IPS DF 6.9 (cell line): ENCODE measurements around the gene AAR2.

Experiments used
- DNase-seq: peaks from one replicate; pipeline ENCODE4 v3.0.0-alpha.2; 2013; ENCODE audit warnings: low read depth, low spot score
- H3K27ac ChIP-seq: one replicate; pipeline ENCODE4 v1.5.1; 2013; ENCODE audit warnings: low read length, control low read depth
- H3K27me3 ChIP-seq: 2 replicates; pipeline ENCODE4 v1.6.1; 2013; ENCODE audit warnings: mild to moderate bottlenecking, low read length; ENCODE audit not compliant: control insufficient read depth, insufficient read depth
- H3K36me3 ChIP-seq: 2 replicates; pipeline ENCODE4 v1.6.1; 2013; ENCODE audit warnings: low read length; ENCODE audit not compliant: control insufficient read depth, insufficient read depth
- H3K4me1 ChIP-seq: 2 replicates; pipeline ENCODE4 v1.6.1; 2013; ENCODE audit warnings: low read length; ENCODE audit not compliant: control insufficient read depth, insufficient read depth
- H3K4me3 ChIP-seq: 2 replicates; pipeline ENCODE4 v1.5.1; 2013; ENCODE audit warnings: mild to moderate bottlenecking, low read length
- H3K9me3 ChIP-seq: 2 replicates; pipeline ENCODE4 v1.6.1; 2013; ENCODE audit warnings: low read length, inconsistent platforms; ENCODE audit not compliant: control insufficient read depth, insufficient read depth
- WGBS: extraction: QIAGEN DNeasy Blood & Tissue Kit; methylation state at CpG from one replicate; pipeline ENCODE4 v1.1.7; 2013; ENCODE audit warnings: mixed read lengths, missing lambda C conversion rate; ENCODE audit not compliant: insufficient read length, insufficient coverage; 5-methylcytosine and 5-hydroxymethylcytosine counted together

The AAR2 gene

DNA sequence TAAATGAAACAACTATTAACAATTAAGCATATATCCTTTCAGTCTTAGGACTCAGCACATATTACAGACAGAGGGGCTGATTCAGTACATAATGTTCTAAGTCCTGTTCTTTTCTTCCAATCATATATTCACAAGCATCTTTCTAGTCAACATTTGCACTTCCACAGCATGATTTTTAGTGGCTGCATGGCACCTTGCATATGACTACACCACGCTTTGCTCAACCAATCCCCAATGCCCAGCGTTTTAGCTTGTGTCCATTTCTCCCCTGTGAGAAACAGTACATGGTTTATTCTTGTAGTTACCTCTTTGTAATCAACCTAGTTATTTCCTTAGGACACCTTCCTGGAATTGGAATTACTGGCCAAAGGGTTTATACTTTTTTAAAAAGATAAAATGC lies 33.2 kb downstream of the AAR2 start:
- H3K9me3 ChIP-seq, result no peaks in the 10 kb centered on the region
- peaks cover 7% of the 10 kb centered on the region for H3K4me1 ChIP-seq
- WGBS, result no CpG with 5 or more reads among the region's 2 CpGs
- DNase-seq, result no peak
- no peak overlapping the region for H3K27ac ChIP-seq
- no peaks in the 10 kb centered on the region for H3K27me3 ChIP-seq
- no peak overlapping the region for H3K4me3 ChIP-seq
- H3K36me3 ChIP-seq, result no peaks in the 10 kb centered on the region

DNA sequence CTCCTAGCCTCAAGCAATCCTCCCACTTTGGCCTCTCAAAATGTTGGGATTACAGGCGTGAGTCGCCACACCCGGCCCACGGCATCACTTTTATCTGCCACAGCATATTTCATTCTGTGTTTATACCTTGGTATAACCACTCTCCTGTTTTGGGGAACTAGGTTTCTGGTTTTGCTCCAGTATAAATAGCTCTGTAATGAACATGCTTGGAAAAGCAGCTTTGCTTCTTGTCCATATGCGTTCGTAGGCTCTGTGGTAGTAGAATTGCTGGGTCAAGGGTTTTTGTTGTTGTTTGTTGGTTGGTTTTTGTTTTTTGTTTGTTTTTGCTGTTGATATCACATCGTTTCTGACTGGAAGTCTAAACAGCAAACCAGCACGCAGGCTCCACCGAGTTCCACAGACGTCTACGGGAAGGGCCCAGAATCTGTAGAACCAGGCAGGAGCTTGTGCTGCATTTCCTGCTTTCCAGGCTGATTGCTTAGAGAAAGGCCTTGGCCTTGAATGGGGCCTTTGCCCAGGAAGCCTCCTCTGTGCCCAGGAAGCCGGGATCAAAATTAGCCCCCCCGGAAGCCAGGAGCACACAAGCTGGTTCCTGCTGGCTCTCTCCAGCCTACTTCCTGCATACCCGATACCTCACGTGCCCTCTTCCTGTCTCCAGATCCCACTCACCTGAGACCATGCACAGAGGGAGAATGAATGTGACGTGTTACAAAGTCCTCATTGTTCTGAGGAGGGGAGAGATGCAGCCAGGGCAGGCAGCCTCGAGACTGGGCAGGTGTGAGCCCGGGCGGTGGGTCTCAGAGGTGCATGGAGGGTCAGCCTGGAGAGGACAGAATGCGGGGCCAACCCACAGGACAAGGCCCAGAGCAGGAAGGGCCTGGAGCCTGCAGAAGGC lies 34.7 kb downstream of the AAR2 start:
- no peaks in the 10 kb centered on the region for H3K27me3 ChIP-seq
- no peaks in the 10 kb centered on the region for H3K36me3 ChIP-seq
- H3K9me3 ChIP-seq, result no peaks in the 10 kb centered on the region
- WGBS, result no CpG with 5 or more reads among the region's 20 CpGs
- H3K27ac ChIP-seq, result no peak overlapping the region
- H3K4me1 ChIP-seq, result peaks cover 8% of the 10 kb centered on the region
- no peak for DNase-seq
- no peak overlapping the region for H3K4me3 ChIP-seq

DNA sequence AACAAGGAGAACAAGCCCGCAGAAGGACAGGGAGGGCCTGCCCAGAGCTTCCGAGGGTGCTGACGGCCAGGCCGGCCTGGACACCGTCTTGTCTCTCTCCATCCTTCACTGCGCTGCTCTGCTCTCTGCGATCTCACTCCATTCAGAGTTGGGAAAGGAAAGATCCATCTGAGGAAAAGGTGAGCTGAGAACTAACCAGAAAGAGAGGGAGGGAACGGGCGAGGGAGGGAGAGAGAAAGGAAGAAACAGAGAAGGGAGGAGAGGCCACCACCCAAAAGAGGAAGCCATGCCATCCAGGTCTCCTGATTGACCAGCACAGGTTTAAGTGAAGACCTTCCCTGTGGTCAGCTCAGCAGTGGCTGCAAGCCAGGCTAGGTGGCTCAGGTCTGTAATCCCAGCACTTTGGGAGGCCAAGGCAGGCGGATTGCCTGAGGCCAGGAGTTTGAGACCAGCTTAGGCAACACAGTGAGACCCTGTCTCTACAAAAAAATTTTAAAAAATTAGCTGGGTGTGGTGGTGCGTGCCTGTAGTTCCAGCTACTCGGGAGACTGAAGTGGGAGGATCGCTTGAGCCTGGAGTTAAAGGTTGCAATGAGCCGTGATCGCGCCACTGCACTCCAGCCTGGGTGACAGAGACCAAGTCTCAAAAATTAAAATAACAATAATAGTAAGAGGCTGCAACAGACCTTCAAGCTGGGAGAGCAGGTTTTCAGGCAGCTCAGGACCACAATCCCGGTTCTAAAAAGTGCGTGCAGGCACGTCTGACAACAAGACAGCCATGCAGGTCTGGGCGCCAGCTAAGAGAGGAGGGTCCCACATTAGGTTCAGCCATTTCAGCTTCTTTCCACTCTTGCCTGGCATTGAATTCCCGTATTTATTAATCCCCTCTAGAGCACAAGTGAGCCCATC lies 35.6 kb downstream of the AAR2 start:
- no peaks in the 10 kb centered on the region for H3K9me3 ChIP-seq
- no CpG with 5 or more reads among the region's 21 CpGs for WGBS
- no peaks in the 10 kb centered on the region for H3K27me3 ChIP-seq
- no peak overlapping the region for H3K4me3 ChIP-seq
- no peak for DNase-seq
- H3K4me1 ChIP-seq, result peaks cover 8% of the 10 kb centered on the region
- H3K36me3 ChIP-seq, result no peaks in the 10 kb centered on the region
- H3K27ac ChIP-seq, result no peak overlapping the region

DNA sequence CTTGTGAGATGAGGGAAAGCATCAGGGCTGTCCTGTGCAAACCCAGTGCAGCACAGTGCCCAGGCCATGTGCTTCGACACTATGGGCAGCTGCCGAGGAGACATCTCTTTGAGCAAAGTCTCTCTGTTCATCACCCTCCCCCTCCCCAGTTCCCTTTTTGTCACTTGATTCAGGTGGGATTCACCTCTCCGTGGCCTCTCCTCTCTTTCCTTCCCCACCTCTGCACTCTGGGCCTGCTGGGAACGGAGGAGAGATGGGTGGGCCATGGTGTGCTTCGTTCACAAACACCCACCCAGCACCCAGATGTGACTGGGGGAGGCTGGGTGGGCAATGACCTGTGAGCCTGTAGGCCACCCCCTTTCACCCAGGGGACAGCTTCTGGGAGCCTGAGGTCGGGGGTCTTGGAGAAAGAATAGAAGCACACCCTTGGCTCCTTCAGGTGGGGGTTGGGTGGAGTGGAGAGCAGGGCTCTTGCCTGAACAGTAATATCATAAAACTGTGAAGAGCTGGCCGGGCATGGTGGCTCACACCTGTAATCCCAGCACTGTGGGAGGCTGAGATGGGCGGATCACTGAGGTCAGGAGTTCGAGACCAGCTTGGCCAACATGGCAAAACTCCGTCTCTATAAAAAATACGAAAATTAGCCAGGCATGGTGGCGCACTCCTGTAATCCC lies 36.4 kb downstream of the AAR2 start:
- DNase-seq, result no peak
- no CpG with 5 or more reads among the region's 12 CpGs for WGBS
- H3K4me1 ChIP-seq, result peaks cover 8% of the 10 kb centered on the region

DNA sequence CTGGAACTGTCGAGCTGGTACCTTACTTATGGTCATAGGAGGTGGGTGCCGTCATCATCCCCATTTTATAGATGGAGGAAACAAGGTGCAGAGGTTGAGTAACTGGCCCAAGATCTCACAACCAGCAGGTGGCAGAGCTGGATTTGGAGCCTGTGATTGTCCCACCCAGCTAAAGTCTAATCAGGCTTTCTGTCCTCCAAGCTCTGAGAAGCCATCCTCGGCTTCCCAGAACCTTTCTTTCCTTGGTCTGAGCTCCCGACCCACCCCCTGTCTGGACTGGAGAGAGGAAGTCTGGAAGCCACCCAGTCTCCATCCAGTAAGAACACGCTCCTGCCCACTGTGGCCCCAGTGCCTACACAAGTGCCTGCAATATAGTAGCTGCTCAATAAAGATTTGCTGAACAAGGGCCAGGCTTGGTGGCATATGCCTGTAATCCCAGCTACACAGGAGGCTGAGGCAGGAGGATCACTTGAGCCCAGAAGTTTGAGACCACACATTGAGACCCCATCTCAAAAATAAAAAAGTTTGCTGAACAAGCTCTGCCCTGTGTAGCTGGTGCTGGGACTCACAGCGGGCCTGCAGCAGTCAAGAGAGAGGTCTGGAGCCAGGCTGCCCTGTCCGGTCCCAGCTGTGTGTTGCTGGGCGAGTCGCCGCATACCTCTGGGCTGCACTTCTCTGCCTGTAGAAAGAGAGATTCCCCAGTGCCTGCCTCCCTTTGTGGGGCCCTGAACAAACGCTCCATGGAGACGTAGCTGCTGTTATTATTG lies 37.3 kb downstream of the AAR2 start:
- no peak for DNase-seq
- WGBS, result no CpG with 5 or more reads among the region's 12 CpGs
- no peak overlapping the region for H3K4me3 ChIP-seq
- H3K4me1 ChIP-seq, result peaks cover 7% of the 10 kb centered on the region
- no peak overlapping the region for H3K27ac ChIP-seq
- H3K9me3 ChIP-seq, result no peaks in the 10 kb centered on the region
- no peaks in the 10 kb centered on the region for H3K27me3 ChIP-seq
- no peaks in the 10 kb centered on the region for H3K36me3 ChIP-seq

More for the DNA sequence above, 36.4 kb downstream of the AAR2 start:
- Histone ChIP-seq H3K27me3 (no peaks in the 10 kb centered on the region), H3K9me3 (no peaks in the 10 kb centered on the region), H3K27ac (no peak overlapping the region), H3K4me3 (no peak overlapping the region), H3K36me3 (no peaks in the 10 kb centered on the region)

DNA sequence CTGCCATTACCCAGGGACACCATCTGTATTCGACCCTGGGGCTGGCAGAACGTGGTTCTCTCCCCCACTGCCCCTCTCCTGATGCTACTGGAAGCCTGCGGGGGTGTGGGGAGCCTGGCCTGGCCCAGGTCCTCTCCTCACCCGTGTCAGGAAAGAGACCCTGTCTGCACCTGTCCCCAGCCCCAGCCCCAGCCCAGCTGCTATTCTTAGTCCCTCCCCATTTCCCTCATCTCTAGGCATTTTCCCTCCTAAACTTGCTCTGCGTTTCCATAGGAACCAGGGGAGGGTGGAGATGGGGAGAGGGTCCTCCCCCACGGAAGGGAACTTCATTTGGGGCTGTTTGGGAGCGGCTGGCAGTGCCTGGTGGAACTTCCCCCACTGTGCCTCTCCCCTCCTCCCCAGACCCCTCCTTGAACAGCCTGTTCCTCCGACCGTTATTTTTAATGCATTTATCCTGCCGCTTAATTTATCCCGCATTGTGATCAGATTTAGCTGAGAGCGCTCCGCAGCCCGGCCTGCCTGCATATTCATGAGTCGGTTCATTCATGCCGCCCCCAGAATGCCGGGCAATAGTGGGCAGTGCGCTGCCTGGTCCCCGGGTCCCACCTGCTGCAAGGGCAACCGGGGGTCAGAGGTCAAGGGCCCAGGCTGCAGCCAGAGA lies 38.0 kb downstream of the AAR2 start:
- H3K27ac ChIP-seq, result no peak overlapping the region
- H3K4me1 ChIP-seq, result peaks cover 7% of the 10 kb centered on the region
- WGBS, result no CpG with 5 or more reads among the region's 20 CpGs
- DNase-seq, result no peak
- no peaks in the 10 kb centered on the region for H3K36me3 ChIP-seq
- H3K4me3 ChIP-seq, result no peak overlapping the region
- H3K9me3 ChIP-seq, result no peaks in the 10 kb centered on the region
- H3K27me3 ChIP-seq, result no peaks in the 10 kb centered on the region

DNA sequence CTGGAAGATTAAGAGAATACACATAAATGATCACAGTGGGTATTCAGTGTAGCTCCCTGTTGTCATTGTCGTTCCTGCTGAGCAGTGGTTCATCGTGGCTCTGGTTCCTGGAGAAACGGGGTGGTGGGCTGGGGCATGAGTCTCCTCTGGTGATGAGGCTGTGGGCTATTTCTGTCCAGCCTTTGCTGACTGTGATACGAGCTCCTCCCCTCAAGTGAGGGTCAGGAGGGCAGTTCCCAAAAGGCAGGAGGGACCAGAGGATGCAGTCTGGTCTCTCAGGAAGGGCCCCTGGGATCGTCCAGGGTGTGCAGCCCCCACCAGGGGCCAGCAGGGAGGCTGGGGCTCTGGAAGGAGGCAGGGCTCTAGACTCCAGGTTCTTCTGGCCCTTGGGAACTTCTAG lies 38.7 kb downstream of the AAR2 start:
- Histone ChIP-seq H3K36me3 (no peaks in the 10 kb centered on the region), H3K4me1 (peaks cover 7% of the 10 kb centered on the region), H3K27me3 (no peaks in the 10 kb centered on the region), H3K4me3 (no peak overlapping the region), H3K27ac (no peak overlapping the region), H3K9me3 (no peaks in the 10 kb centered on the region)
- no peak for DNase-seq
- no CpG with 5 or more reads among the region's 5 CpGs for WGBS

DNA sequence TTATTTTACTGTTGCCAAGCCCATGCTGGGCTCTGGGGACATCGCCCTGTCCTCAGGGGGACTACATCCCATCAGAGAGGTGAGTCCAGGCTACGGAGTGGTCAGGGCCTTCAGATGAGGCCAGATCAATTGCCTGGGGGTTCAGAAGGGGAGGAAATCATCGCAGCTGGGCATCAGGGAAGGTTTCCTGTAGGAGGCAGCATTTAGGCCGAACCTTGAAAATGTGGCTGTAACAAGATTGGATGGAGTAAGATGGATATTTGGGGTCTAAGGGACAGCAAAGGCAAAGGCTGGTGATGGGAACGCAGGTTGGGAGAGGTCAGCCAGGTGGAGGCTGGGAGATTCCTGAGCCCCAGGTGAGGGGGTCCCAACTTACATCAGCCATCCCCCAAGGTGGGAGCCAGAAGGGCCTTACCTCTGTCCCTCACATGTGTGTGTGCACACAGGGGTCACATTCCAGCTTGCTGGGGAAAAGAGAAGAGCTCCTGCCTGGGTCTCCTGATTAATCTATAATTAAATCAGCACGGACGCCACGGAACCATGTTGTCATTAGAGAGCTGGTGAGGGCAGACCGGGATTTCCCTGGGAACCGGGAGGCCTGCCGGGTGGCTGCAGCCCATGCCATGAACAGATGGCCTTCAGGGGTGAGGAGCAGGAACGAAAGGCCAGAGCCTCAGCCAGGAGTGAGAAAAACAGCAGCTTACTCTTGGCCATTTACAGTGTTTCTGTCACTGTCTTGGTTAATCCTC lies 39.3 kb downstream of the AAR2 start:
- no peak overlapping the region for H3K27ac ChIP-seq
- H3K9me3 ChIP-seq, result no peaks in the 10 kb centered on the region
- WGBS, result no CpG with 5 or more reads among the region's 12 CpGs
- H3K36me3 ChIP-seq, result no peaks in the 10 kb centered on the region
- DNase-seq, result no peak
- H3K4me1 ChIP-seq, result peaks cover 7% of the 10 kb centered on the region
- no peaks in the 10 kb centered on the region for H3K27me3 ChIP-seq
- H3K4me3 ChIP-seq, result no peak overlapping the region

DNA sequence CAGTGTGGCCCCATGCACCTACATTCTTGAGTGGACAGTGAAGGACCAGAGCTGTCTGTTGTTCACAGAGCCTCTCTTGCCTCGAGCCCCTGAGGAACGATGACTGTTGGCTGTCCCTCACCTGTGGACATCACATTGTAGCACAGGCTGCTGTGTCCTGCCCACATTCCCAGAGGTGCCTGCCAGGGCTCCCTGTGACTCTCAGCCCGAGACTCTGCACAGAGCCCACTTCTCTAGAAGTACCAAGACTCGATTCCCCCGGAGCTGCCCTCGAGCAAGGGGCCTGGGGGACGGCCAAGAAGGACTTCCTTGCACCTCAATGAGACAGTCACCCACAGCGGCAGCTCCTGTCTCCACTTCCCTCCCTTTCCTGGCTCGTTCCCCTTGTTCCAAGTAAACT lies 41.3 kb downstream of the AAR2 start:
- Histone ChIP-seq H3K27me3 (no peaks in the 10 kb centered on the region), H3K4me3 (no peak overlapping the region), H3K36me3 (no peaks in the 10 kb centered on the region), H3K9me3 (no peaks in the 10 kb centered on the region), H3K27ac (no peak overlapping the region), H3K4me1 (0 out of 2 replicates have a peak, but pooled peaks cover 1% of the 10 kb centered on the region)
- DNase-seq, result no peak
- no CpG with 5 or more reads among the region's 9 CpGs for WGBS
